ENCODE results near the gene ZNF816. TPM values are rescaled to one million over a fixed set of nuclear protein-coding genes. Genes with fewer than 3 reads are reported as not detected.

Gene ZNF816
- total RNA-seq, 1 experiment from 2014 or later = 16.5 TPM

- BruUV-seq (replicated peaks) = no TSS peak
- H3K27me3 Mint-ChIP-seq (ENCODE audit: unreplicated experiment) = no peaks in the 10 kb centered on the region
- no peak overlapping the region for H3K27ac Mint-ChIP-seq (ENCODE audit: unreplicated experiment)
- no peaks in the 10 kb centered on the region for H3K36me3 Mint-ChIP-seq (ENCODE audit: insufficient read depth, unreplicated experiment)
- CTCF ChIA-PET = no interaction called here
- no peak for DNase-seq
- H3K9me3 Mint-ChIP-seq (ENCODE audit: low read depth, unreplicated experiment) = peaks cover 26% of the 10 kb centered on the region
- no peak overlapping the region for H3K4me3 Mint-ChIP-seq (ENCODE audit: low read depth, unreplicated experiment)
- intact Hi-C loops (cut with micrococcal nuclease; ENCODE audit: unreplicated experiment) = no loop called here
- H3K4me1 Mint-ChIP-seq (ENCODE audit: low read depth, unreplicated experiment) = no peaks in the 10 kb centered on the region
- no peak for TF ChIP-seq CTCF (IDR thresholded peaks at IDR 0.05; ENCODE audit: unreplicated experiment)
These were observed 44.9 kb upstream of the ZNF816 start for GRCh38 chr19:53007606-53008005.

- DNase-seq = no peak
- intact Hi-C loops (cut with micrococcal nuclease; ENCODE audit: unreplicated experiment) = no loop called here
- no peak for TF ChIP-seq CTCF (IDR thresholded peaks at IDR 0.05; ENCODE audit: unreplicated experiment)
- no peaks in the 10 kb centered on the region for H3K36me3 Mint-ChIP-seq (ENCODE audit: insufficient read depth, unreplicated experiment)
- H3K27me3 Mint-ChIP-seq (ENCODE audit: unreplicated experiment) = no peaks in the 10 kb centered on the region
- BruUV-seq (replicated peaks) = no TSS peak
- peaks cover 26% of the 10 kb centered on the region for H3K9me3 Mint-ChIP-seq (ENCODE audit: low read depth, unreplicated experiment)
- no peak overlapping the region for H3K4me3 Mint-ChIP-seq (ENCODE audit: low read depth, unreplicated experiment)
- H3K27ac Mint-ChIP-seq (ENCODE audit: unreplicated experiment) = no peak overlapping the region
- CTCF ChIA-PET = no interaction called here
- H3K4me1 Mint-ChIP-seq (ENCODE audit: low read depth, unreplicated experiment) = no peaks in the 10 kb centered on the region
These were observed 44.5 kb upstream of the ZNF816 start for GRCh38 chr19:53007200-53007599.

- Mint-ChIP-seq H3K27me3 (ENCODE audit: unreplicated experiment) (no peaks in the 10 kb centered on the region), H3K4me1 (ENCODE audit: low read depth, unreplicated experiment) (no peaks in the 10 kb centered on the region), H3K4me3 (ENCODE audit: low read depth, unreplicated experiment) (no peak overlapping the region), H3K9me3 (ENCODE audit: low read depth, unreplicated experiment) (peaks cover 18% of the 10 kb centered on the region), H3K27ac (ENCODE audit: unreplicated experiment) (no peak overlapping the region), H3K36me3 (ENCODE audit: insufficient read depth, unreplicated experiment) (no peaks in the 10 kb centered on the region)
- intact Hi-C loops (cut with micrococcal nuclease; ENCODE audit: unreplicated experiment) = no loop called here
- DNase-seq = no peak
- TF ChIP-seq CTCF (IDR thresholded peaks at IDR 0.05; ENCODE audit: unreplicated experiment) = no peak
- CTCF ChIA-PET = no interaction called here
- no TSS peak for BruUV-seq (replicated peaks)
These were observed 41.6 kb upstream of the ZNF816 start for GRCh38 chr19:53004242-53004641.

- CTCF ChIA-PET = no interaction called here
- Mint-ChIP-seq H3K4me1 (ENCODE audit: low read depth, unreplicated experiment) (no peaks in the 10 kb centered on the region), H3K36me3 (ENCODE audit: insufficient read depth, unreplicated experiment) (no peaks in the 10 kb centered on the region), H3K4me3 (ENCODE audit: low read depth, unreplicated experiment) (no peak overlapping the region), H3K9me3 (ENCODE audit: low read depth, unreplicated experiment) (peaks cover 11% of the 10 kb centered on the region), H3K27me3 (ENCODE audit: unreplicated experiment) (no peaks in the 10 kb centered on the region), H3K27ac (ENCODE audit: unreplicated experiment) (no peak overlapping the region)
- TF ChIP-seq CTCF (IDR thresholded peaks at IDR 0.05; ENCODE audit: unreplicated experiment) = no peak
- intact Hi-C loops (cut with micrococcal nuclease; ENCODE audit: unreplicated experiment) = no loop called here
- no peak for DNase-seq
- no TSS peak for BruUV-seq (replicated peaks)
These were observed 39.8 kb upstream of the ZNF816 start for GRCh38 chr19:53002479-53002878.

GRCh38 chr19:52997975-52998374 is 35.3 kb upstream of the ZNF816 start:
- DNase-seq = no peak
- Mint-ChIP-seq H3K27ac (ENCODE audit: unreplicated experiment) (no peak overlapping the region), H3K9me3 (ENCODE audit: low read depth, unreplicated experiment) (peaks cover 6% of the 10 kb centered on the region), H3K27me3 (ENCODE audit: unreplicated experiment) (no peaks in the 10 kb centered on the region), H3K4me3 (ENCODE audit: low read depth, unreplicated experiment) (no peak overlapping the region), H3K36me3 (ENCODE audit: insufficient read depth, unreplicated experiment) (no peaks in the 10 kb centered on the region), H3K4me1 (ENCODE audit: low read depth, unreplicated experiment) (no peaks in the 10 kb centered on the region)
- TF ChIP-seq CTCF (IDR thresholded peaks at IDR 0.05; ENCODE audit: unreplicated experiment) = no peak
- BruUV-seq (replicated peaks) = no TSS peak
- CTCF ChIA-PET = no interaction called here
- intact Hi-C loops (cut with micrococcal nuclease; ENCODE audit: unreplicated experiment) = no loop called here

Measured in Calu3 (cell line).